ENCODE measurements around the gene PSMD13.

PSMD13 gene

GRCh38 chr11:203945-204586, 32.7 kb upstream of the PSMD13 start:
- no peak for DNase-seq (ENCODE audit: low read depth in 4 of 4, low spot score in 1 of 4)

- no peak for DNase-seq (ENCODE audit: low read depth in 4 of 4, low spot score in 1 of 4)
Measured at GRCh38 chr11:204587-205109, 32.1 kb upstream of the PSMD13 start.

- DNase-seq (ENCODE audit: low read depth in 4 of 4, low spot score in 1 of 4): no peak
Measured at GRCh38 chr11:205221-206001, 31.4 kb upstream of the PSMD13 start.

GRCh38 chr11:206002-206384, 30.8 kb upstream of the PSMD13 start:
- no peak for DNase-seq (ENCODE audit: low read depth in 4 of 4, low spot score in 1 of 4)

GRCh38 chr11:206526-207207, 30.1 kb upstream of the PSMD13 start:
- no peak for DNase-seq (ENCODE audit: low read depth in 4 of 4, low spot score in 1 of 4)

- DNase-seq (ENCODE audit: low read depth in 4 of 4, low spot score in 1 of 4): peak; percentile 84 to 97 (median 93)
Measured at GRCh38 chr11:207208-207862, 29.4 kb upstream of the PSMD13 start, which contains the start of the genes BET1L and RIC8A. Gene BET1L, minus strand, starts transcription at chr11:207399. Its CDS starts 78 bp downstream, at chr11:207321. Gene RIC8A, plus strand, starts transcription at chr11:207708. Its CDS starts 1,147 bp downstream, at chr11:208855.

- no peak for DNase-seq (ENCODE audit: low read depth in 4 of 4, low spot score in 1 of 4)
Measured at GRCh38 chr11:207863-208180, 29.0 kb upstream of the PSMD13 start.

GRCh38 chr11:208181-208916, 28.4 kb upstream of the PSMD13 start:
- DNase-seq (ENCODE audit: low read depth in 4 of 4, low spot score in 1 of 4): peak; percentile 53 to 73 (median 69)

GRCh38 chr11:208917-209260, 27.9 kb upstream of the PSMD13 start:
- DNase-seq (ENCODE audit: low read depth in 4 of 4, low spot score in 1 of 4): no peak

- DNase-seq (ENCODE audit: low read depth in 4 of 4, low spot score in 1 of 4): no peak
Measured at GRCh38 chr11:209275-210121, 27.3 kb upstream of the PSMD13 start.

- DNase-seq (ENCODE audit: low read depth in 4 of 4, low spot score in 1 of 4): no peak
Measured at GRCh38 chr11:210122-210802, 26.5 kb upstream of the PSMD13 start.

GRCh38 chr11:210803-211180, 26.0 kb upstream of the PSMD13 start:
- no peak for DNase-seq (ENCODE audit: low read depth in 4 of 4, low spot score in 1 of 4)

- no peak for DNase-seq (ENCODE audit: low read depth in 4 of 4, low spot score in 1 of 4)
Measured at GRCh38 chr11:211295-211694, 25.5 kb upstream of the PSMD13 start.

GRCh38 chr11:211741-212140, 25.0 kb upstream of the PSMD13 start:
- DNase-seq (ENCODE audit: low read depth in 4 of 4, low spot score in 1 of 4): no peak

GRCh38 chr11:212150-213100, 24.4 kb upstream of the PSMD13 start:
- DNase-seq (ENCODE audit: low read depth in 4 of 4, low spot score in 1 of 4): no peak

- no peak for DNase-seq (ENCODE audit: low read depth in 4 of 4, low spot score in 1 of 4)
Measured at GRCh38 chr11:213111-213510, 23.7 kb upstream of the PSMD13 start.

GRCh38 chr11:214083-214482, 22.7 kb upstream of the PSMD13 start:
- DNase-seq (ENCODE audit: low read depth in 4 of 4, low spot score in 1 of 4): no peak

- no peak for DNase-seq (ENCODE audit: low read depth in 4 of 4, low spot score in 1 of 4)
Measured at GRCh38 chr11:215581-216037, 21.2 kb upstream of the PSMD13 start.

All from stimulated activated CD4-positive, alpha-beta T cell treated with anti-CD3 and anti-CD28 coated beads, Interleukin-1b, Interleukin-23, amount 100 ng/mL, for 24 hours (primary cell).